Activated T-cell treated with anti-CD3 and anti-CD28 coated beads for 24 hours (primary cell): ENCODE measurements around the gene PAQR8.
"Not testable (repeated sequence)": the region's sequence is repeated elsewhere in the genome, so short reads cannot be mapped to it uniquely, and the experiment has no call there.

Source experiments
- DNase-seq: peaks from one replicate; pipeline ENCODE4 v3.0.0-alpha.2; 2020; ENCODE audit warnings: low read depth

Gene PAQR8

GRCh38 chr6:52377538-52378221 lies 15.7 kb downstream of the PAQR8 start:
- DNase-seq, result no peak

- no peak for DNase-seq
These were observed 19.3 kb downstream of the PAQR8 start for GRCh38 chr6:52381249-52381648.

DNA sequence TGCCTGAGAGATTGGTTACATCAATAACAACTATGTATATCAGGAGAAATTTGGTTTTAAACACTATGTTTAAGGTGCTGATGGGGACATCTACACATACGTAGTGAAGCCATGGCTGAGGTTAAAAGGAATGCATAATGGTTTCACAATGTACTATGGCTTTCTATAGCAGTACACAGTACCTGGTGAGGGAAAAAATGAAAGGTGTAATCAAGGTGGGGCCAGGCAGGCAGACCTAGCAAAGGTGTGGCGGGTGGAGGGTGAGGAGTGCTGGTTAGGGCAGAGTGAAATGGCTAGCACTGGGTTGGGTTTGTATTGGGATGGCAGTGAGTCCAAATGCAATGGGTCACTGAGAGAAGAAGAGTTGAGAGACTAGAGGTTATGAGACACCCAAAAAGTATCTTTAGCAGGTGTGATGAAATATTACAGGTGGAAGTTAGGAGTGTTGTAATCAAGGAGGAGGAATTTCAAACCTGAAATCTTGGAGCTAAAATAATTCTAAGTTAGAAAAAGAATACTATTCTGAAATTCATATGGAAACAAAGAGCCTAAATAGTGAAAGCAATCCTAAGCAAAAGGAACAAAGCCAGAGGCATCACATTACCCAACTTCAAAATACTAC lies 22.3 kb downstream of the PAQR8 start:
- DNase-seq, result no peak

DNA sequence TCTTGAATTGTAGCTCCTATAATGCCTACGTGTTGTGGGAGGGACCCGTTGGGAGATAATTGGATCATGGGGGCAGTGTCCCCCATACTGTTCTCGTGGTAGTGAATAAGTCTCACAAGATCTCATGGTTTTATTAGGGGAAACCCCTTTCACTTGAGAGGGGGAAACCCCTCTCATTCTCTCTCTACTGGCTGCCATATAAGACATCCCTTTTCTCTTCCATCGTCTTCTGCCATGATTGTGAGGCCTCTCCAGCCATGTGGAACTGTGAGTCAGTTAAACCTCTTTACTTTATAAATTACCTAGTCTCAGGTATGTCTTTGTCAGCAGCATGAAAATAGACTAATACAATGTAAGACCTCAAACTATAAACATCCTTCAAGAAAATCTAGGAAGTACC lies 23.1 kb downstream of the PAQR8 start:
- no peak for DNase-seq

GRCh38 chr6:52388119-52388518 lies 26.2 kb downstream of the PAQR8 start:
- not testable (repeated sequence) for DNase-seq

GRCh38 chr6:52388790-52389189 lies 26.8 kb downstream of the PAQR8 start:
- DNase-seq, result no peak

GRCh38 chr6:52389264-52389625 lies 27.3 kb downstream of the PAQR8 start:
- no peak for DNase-seq

- peak; percentile 45 for DNase-seq
These were observed 27.8 kb downstream of the PAQR8 start for GRCh38 chr6:52389626-52390360.

DNA sequence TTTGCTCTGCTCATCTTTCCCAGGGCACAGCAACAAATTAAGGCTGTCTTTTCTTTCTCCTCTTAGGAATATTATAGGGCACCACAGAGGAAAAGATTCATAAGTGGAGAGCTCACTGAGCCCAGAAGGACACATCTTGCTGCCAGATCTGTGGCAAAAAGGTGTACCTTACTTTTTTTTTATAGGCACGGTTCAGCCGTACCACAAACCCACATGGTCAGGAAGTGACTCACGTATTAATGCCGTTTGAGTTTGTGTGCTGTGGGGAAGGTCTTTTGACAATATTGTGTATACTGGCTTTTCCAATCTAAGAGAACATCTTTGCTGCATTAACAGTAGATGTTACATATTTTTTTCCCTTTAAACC lies 28.4 kb downstream of the PAQR8 start:
- peak; percentile 45 for DNase-seq

DNA sequence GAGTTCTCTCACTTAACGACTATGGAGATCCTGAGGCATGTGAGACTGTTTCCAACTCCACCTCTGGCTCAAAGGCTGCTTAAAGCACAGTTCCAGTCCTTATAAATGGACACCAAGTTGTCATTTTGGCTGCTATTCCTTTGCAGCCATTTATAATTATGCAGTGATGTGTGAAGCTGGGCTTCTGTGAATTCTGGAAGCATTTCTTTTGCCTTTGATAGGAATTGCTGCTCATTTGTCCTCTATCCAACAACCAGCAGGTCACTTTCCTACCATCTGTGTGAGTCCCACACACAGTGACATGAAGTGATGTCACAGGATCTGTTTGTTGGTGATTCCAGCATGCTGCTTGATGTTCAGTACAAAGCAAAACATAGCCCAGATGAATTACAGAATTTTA lies 29.6 kb downstream of the PAQR8 start:
- DNase-seq, result no peak

DNA sequence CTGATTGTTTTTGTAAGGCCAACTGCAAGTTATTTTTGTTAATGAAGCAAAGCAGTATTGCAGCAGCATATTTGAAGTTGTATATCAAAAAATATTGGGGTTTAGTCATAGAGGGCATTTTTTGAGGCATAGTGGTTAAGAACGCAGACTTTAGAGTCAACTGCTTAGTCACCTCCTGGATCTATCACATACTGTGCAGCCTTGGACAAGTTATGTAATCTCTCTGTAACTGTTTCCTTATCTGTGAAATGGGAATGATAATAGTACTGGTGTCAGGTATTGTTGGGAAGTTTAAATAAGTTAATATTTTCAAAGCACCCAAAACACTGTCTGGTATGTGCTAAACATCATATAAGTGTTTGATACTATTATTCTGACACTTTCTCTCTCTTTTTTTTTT lies 31.0 kb downstream of the PAQR8 start:
- DNase-seq, result no peak

DNA sequence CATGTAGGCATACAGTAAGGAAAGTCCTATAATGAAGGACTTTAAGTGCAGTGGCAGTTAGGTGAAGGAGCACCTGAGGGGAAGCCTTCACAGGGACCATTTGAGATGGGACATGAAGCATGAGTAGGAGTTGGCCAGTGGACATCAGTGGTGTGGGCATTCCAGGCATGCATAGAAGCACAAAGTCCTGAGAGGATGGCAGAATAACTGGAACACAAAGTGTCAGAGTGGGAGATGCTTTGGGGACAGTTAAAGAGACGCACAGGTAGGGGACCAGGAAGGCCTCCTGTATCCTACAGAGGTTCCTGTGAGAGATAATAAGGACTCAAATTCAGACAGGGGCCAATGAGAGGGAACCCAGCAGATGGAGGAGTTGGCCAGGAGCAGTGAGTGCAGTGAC lies 31.8 kb downstream of the PAQR8 start:
- no peak for DNase-seq

DNA sequence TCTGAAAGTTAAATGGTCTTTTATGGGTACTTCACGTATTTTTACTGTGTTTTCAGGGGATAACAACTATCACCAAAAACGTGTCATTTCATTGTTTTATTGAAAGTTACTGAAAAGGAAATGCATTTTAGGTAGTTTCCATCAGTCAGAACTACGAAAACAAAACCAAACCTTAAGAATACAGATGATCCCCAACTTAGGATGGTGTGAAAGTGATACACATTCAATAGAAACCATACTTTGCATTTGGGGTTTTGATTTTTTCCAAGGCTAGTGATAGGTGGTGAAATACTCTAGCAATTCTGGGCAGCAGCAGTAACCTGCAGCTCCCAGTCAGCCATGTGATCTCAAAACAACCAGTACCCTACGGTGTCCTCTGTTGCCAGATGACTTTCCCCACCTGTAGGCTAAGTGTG lies 32.3 kb downstream of the PAQR8 start:
- DNase-seq, result no peak

DNA sequence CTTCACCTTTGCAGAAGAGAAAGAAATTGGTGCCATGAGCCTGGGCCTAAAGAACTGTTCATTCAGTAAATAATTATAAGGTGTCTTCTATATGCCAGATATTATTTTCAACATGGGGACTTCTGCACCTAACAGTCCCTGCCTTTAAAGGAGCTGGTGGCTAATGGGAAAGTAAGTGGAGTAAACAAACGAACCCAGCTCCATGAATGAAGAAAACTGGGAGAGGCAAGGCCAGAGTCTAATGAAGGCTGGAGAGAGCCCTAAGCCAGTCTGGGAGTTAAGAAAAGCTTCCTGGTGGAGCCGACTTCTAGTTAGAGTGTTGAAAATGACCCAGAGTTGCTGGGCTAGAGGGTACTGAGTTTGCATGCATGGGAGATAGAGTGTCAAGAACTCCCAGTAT lies 34.0 kb downstream of the PAQR8 start:
- no peak for DNase-seq

GRCh38 chr6:52399511-52400312 lies 37.8 kb downstream of the PAQR8 start:
- no peak for DNase-seq

- DNase-seq, result no peak
These were observed 38.5 kb downstream of the PAQR8 start for GRCh38 chr6:52400313-52401041.

- no peak for DNase-seq
These were observed 41.1 kb downstream of the PAQR8 start for GRCh38 chr6:52403086-52403485.

DNA sequence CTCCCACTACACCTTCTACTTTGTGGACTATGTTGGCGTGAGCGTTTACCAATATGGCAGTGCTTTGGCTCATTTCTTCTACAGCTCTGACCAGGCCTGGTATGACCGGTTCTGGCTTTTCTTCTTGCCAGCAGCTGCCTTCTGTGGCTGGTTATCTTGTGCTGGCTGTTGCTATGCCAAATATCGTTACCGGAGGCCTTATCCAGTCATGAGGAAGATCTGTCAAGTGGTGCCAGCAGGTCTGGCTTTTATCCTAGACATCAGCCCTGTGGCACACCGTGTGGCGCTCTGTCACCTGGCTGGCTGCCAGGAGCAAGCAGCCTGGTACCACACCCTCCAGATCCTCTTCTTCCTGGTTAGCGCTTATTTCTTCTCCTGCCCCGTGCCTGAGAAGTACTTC lies 41.7 kb downstream of the PAQR8 start:
- DNase-seq, result no peak

- DNase-seq, result no peak
These were observed 43.3 kb downstream of the PAQR8 start for GRCh38 chr6:52405243-52405642.

- DNase-seq, result no peak
These were observed 45.5 kb downstream of the PAQR8 start for GRCh38 chr6:52407467-52407866.

DNA sequence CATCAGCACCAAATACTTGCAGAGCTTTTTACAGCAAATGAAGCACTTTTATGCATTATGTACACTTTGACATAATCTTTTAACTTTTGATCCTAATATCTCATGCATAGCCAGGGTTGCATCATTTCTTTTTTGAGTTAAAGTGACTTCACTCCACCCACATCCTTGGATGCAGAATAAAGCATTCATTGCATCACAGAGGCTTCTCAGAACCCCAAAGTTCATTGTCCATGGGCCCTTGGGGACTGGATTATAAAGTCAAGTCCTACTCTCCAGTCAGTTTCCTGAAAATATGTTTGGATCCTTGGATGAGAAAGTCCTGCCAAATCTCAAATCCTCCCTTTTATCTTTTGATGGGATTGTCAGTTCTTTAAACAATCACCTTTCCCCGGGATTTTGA lies 47.5 kb downstream of the PAQR8 start:
- no peak for DNase-seq

DNA sequence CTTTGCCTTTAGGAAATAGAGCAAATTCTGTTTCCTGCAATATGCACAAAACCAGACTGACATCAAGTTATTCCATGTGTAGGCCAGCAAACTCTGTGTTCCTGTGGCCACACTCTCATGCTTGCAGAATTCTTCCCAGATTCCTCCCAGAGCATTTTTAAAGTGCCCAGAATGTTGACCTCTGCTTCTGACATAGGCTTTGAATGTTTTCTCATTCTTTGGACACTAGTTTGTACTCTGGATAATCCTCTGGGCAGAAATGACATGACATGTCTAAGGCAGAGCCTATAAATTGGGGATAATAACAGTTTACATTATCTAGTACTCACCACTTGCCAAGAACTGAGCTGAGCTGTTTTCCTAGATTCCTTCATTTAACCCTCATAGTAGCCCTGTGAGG lies 49.0 kb downstream of the PAQR8 start:
- no peak for DNase-seq
